Fibroblast of lung (primary cell): ENCODE measurements around the gene NIT1. TPM values are rescaled to one million over a fixed set of nuclear protein-coding genes. Genes with fewer than 3 reads are reported as not detected.

Source experiments
- polyA plus RNA-seq, 2 donors: library from polyadenylated mRNA; depleted of rRNA in 1 of 2; stranded (reverse) in 1 of 2; unstranded in 1 of 2; fragments of >200 nt; gene quantifications; 2 replicates each; pipeline ENCODE4 v1.2.1, GENCODE V29; 2011 to 2012; ENCODE audit warnings: missing spikeins in 1 of 2
- total RNA-seq: library from RNA; depleted of rRNA; stranded (reverse); fragments of >200 nt; gene quantifications from 2 replicates; pipeline ENCODE4 v1.2.1, GENCODE V29; 2014

Gene NIT1
- total and polyA plus RNA-seq, 2 donors (not counting 1 experiment from before 2014, with no cell fraction given): 30.6 to 42.6 TPM

Other genes starting within 250 kb of the NIT1 start
- under 0.01 TPM in 1 of 2 replicates, not detected in the other for gene ITLN1, start 232.9 kb upstream of the NIT1 start, total RNA-seq
- gene ITLN1, start 232.9 kb upstream of the NIT1 start, polyA plus RNA-seq: not detected in 2 replicates
- not detected in 2 replicates for gene ITLN2, start 163.3 kb upstream of the NIT1 start, total RNA-seq
- gene ITLN2, start 163.3 kb upstream of the NIT1 start, polyA plus RNA-seq: not detected in 2 replicates
- gene F11R, start 97.0 kb upstream of the NIT1 start, total RNA-seq: 0.66 and 2.1 TPM in 2 replicates
- gene F11R, start 97.0 kb upstream of the NIT1 start, polyA plus RNA-seq: 0.50 and 1.5 TPM in 2 replicates
- 0.66 and 0.77 TPM in 2 replicates for gene TSTD1, start 79.1 kb upstream of the NIT1 start, total RNA-seq
- 0.24 and 7.5 TPM in 2 replicates for gene TSTD1, start 79.1 kb upstream of the NIT1 start, polyA plus RNA-seq
- gene USF1, start 72.1 kb upstream of the NIT1 start, total RNA-seq: 71.7 and 80.1 TPM in 2 replicates
- gene USF1, start 72.1 kb upstream of the NIT1 start, polyA plus RNA-seq: 23.9 and 25.0 TPM in 2 replicates
- not detected in 2 replicates for gene ARHGAP30, start 48.2 kb upstream of the NIT1 start, total RNA-seq
- gene ARHGAP30, start 48.2 kb upstream of the NIT1 start, polyA plus RNA-seq: 0.01 TPM in 1 of 2 replicates, not detected in the other
- gene NECTIN4, start 28.5 kb upstream of the NIT1 start, total RNA-seq: under 0.01 and 0.33 TPM in 2 replicates
- gene NECTIN4, start 28.5 kb upstream of the NIT1 start, polyA plus RNA-seq: 0.07 and 0.16 TPM in 2 replicates
- gene KLHDC9, start 19.7 kb upstream of the NIT1 start, total RNA-seq: 0.77 and 3.0 TPM in 2 replicates
- gene KLHDC9, start 19.7 kb upstream of the NIT1 start, polyA plus RNA-seq: 0.95 and 1.5 TPM in 2 replicates
- gene PFDN2, start 68 bp upstream of the NIT1 start, total RNA-seq: 39.6 and 45.5 TPM in 2 replicates
- gene PFDN2, start 68 bp upstream of the NIT1 start, polyA plus RNA-seq: 145 and 188 TPM in 2 replicates
- 15.4 and 21.6 TPM in 2 replicates for gene DEDD, start 14.6 kb downstream of the NIT1 start, total RNA-seq
- 40.0 and 40.3 TPM in 2 replicates for gene DEDD, start 14.6 kb downstream of the NIT1 start, polyA plus RNA-seq
- 87.0 and 95.8 TPM in 2 replicates for gene UFC1, start 35.9 kb downstream of the NIT1 start, total RNA-seq
- gene UFC1, start 35.9 kb downstream of the NIT1 start, polyA plus RNA-seq: 154 and 168 TPM in 2 replicates
- 7.7 and 10.2 TPM in 2 replicates for gene USP21, start 41.4 kb downstream of the NIT1 start, total RNA-seq
- 11.7 and 13.6 TPM in 2 replicates for gene USP21, start 41.4 kb downstream of the NIT1 start, polyA plus RNA-seq
- gene PPOX, start 48.3 kb downstream of the NIT1 start, total RNA-seq: 9.2 and 12.2 TPM in 2 replicates
- gene PPOX, start 48.3 kb downstream of the NIT1 start, polyA plus RNA-seq: 5.6 and 6.0 TPM in 2 replicates
- gene B4GALT3, start 59.4 kb downstream of the NIT1 start, total RNA-seq: 13.4 and 18.7 TPM in 2 replicates
- gene B4GALT3, start 59.4 kb downstream of the NIT1 start, polyA plus RNA-seq: 17.8 and 19.2 TPM in 2 replicates
- gene ADAMTS4, start 80.9 kb downstream of the NIT1 start, total RNA-seq: 0.51 and 1.3 TPM in 2 replicates
- 0.75 and 1.0 TPM in 2 replicates for gene ADAMTS4, start 80.9 kb downstream of the NIT1 start, polyA plus RNA-seq
- gene NDUFS2, start 84.3 kb downstream of the NIT1 start, total RNA-seq: 142 and 194 TPM in 2 replicates
- 135 and 141 TPM in 2 replicates for gene NDUFS2, start 84.3 kb downstream of the NIT1 start, polyA plus RNA-seq
- not detected in 2 replicates for gene FCER1G, start 97.2 kb downstream of the NIT1 start, total RNA-seq
- gene FCER1G, start 97.2 kb downstream of the NIT1 start, polyA plus RNA-seq: 0.21 and 0.85 TPM in 2 replicates
- not detected in 2 replicates for gene APOA2, start 105.5 kb downstream of the NIT1 start, total RNA-seq
- not detected in 2 replicates for gene APOA2, start 105.5 kb downstream of the NIT1 start, polyA plus RNA-seq
- gene TOMM40L, start 108.0 kb downstream of the NIT1 start, total RNA-seq: 9.2 and 11.7 TPM in 2 replicates
- gene TOMM40L, start 108.0 kb downstream of the NIT1 start, polyA plus RNA-seq: 11.1 and 12.0 TPM in 2 replicates
- gene NR1I3, start 120.1 kb downstream of the NIT1 start, total RNA-seq: not detected in 2 replicates
- gene NR1I3, start 120.1 kb downstream of the NIT1 start, polyA plus RNA-seq: not detected in 2 replicates
- gene PCP4L1, start 140.6 kb downstream of the NIT1 start, total RNA-seq: not detected in 2 replicates
- not detected in 2 replicates for gene PCP4L1, start 140.6 kb downstream of the NIT1 start, polyA plus RNA-seq
- 0.51 and 0.99 TPM in 2 replicates for gene MPZ, start 191.9 kb downstream of the NIT1 start, total RNA-seq
- gene MPZ, start 191.9 kb downstream of the NIT1 start, polyA plus RNA-seq: 1.1 and 1.9 TPM in 2 replicates
- gene SDHC, start 196.3 kb downstream of the NIT1 start, total RNA-seq: 13.4 and 24.8 TPM in 2 replicates
- 484 and 512 TPM in 2 replicates for gene SDHC, start 196.3 kb downstream of the NIT1 start, polyA plus RNA-seq
- not detected in 2 replicates for gene CFAP126, start 249.8 kb downstream of the NIT1 start, total RNA-seq
- not detected in 2 replicates for gene CFAP126, start 249.8 kb downstream of the NIT1 start, polyA plus RNA-seq